HepG2 (cell line): Measurements from ENCODE around the gene TTC17. TPM values are rescaled to one million over a fixed set of nuclear protein-coding genes. Genes with fewer than 3 reads are reported as not detected.

ENCODE experiments used
- BRCA1 ChIP-seq: sonication (generic); formaldehyde crosslinking; IDR thresholded peaks from 2 replicates; pipeline ENCODE4 v1.4.0; 2020; ENCODE audit warnings: missing genetic modification reagents
- ETV6 ChIP-seq: sonication (generic); formaldehyde crosslinking; conservative IDR thresholded peaks from 2 replicates; pipeline ENCODE4 v1.4.0; 2020; ENCODE audit warnings: missing genetic modification reagents
- GZF1 ChIP-seq: sonication (generic); formaldehyde crosslinking; IDR thresholded peaks from 2 replicates; pipeline ENCODE4 v1.5.1; 2020; ENCODE audit warnings: mild to moderate bottlenecking, missing genetic modification reagents
- JARID2 ChIP-seq: sonication (generic); formaldehyde crosslinking; IDR thresholded peaks from 2 replicates; pipeline ENCODE4 v1.8.1; 2023; ENCODE audit warnings: missing genetic modification reagents, inconsistent platforms; ENCODE audit not compliant: insufficient replicate concordance
- KDM1A ChIP-seq: IDR thresholded peaks from 2 replicates; pipeline ENCODE4 v1.6.1; 2016; ENCODE audit warnings: missing compliant biosample characterization
- MAZ ChIP-seq, 2 experiments: sonication (generic) in 1 of 2; formaldehyde crosslinking in 1 of 2; IDR thresholded peaks; 2 replicates each; pipeline versions ENCODE4 v1.5.0 to v1.6.1; 2012 to 2020; ENCODE audit warnings: low read depth in 2 of 2, mild to moderate bottlenecking in 2 of 2, borderline replicate concordance in 1 of 2, improper control_type of control experiment in 1 of 2, low read length in 1 of 2, missing genetic modification reagents in 1 of 2, moderate library complexity in 1 of 2
- NCOR1 ChIP-seq: fragments of 200-600 bp; sonication (generic); IDR thresholded peaks from 2 replicates; pipeline ENCODE4 v1.7.0; 2017; ENCODE audit warnings: antibody characterized with exemption, low read length, borderline replicate concordance
- NR2C2 ChIP-seq: sonication (generic); formaldehyde crosslinking; IDR thresholded peaks from 2 replicates; pipeline ENCODE4 v1.4.0; 2020; ENCODE audit warnings: missing genetic modification reagents, mild to moderate bottlenecking, moderate library complexity, borderline replicate concordance
- SMARCC2 ChIP-seq: fragments of 450-650 bp; IDR thresholded peaks from 2 replicates; pipeline ENCODE4 v1.6.1; 2017; ENCODE audit warnings: antibody characterized with exemption, mild to moderate bottlenecking
- STAG1 ChIP-seq: sonication (generic); formaldehyde crosslinking; IDR thresholded peaks from 2 replicates; pipeline ENCODE4 v1.4.0; 2020; ENCODE audit warnings: missing genetic modification reagents
- ZNF3 ChIP-seq: IDR thresholded peaks from 2 replicates; pipeline ENCODE4 v1.7.0; 2017; ENCODE audit warnings: inconsistent platforms
- ZNF432 ChIP-seq: sonication (generic); formaldehyde crosslinking; IDR thresholded peaks from 2 replicates; pipeline ENCODE4 v1.5.0; 2020; ENCODE audit warnings: missing genetic modification reagents, mild to moderate bottlenecking, borderline replicate concordance
- ZNF562 ChIP-seq: sonication (generic); formaldehyde crosslinking; IDR thresholded peaks from 2 replicates; pipeline ENCODE4 v1.8.0; 2022; ENCODE audit warnings: missing genetic modification reagents, borderline replicate concordance
- ZNF749 ChIP-seq: sonication (generic); formaldehyde crosslinking; IDR thresholded peaks from 2 replicates; pipeline ENCODE4 v1.8.0; 2022; ENCODE audit warnings: mild to moderate bottlenecking, missing genetic modification reagents, moderate library complexity, borderline replicate concordance
- polyA plus RNA-seq, 8 experiments: library from polyadenylated mRNA; depleted of rRNA in 3 of 8; stranded (reverse) in 7 of 8; unstranded in 1 of 8; fragments of >200 nt; fragmentation: Illumina TruSeq in 4 of 8; extraction: Trizol in 4 of 8; gene quantifications; 2 replicates each; pipeline versions ENCODE4 v1.2.1 to v1.2.3, GENCODE V29; 2011 to 2016; ENCODE audit warnings: low read depth in 4 of 8, missing spikeins in 1 of 8, mixed read lengths in 1 of 8; ENCODE audit not compliant: insufficient read depth in 1 of 8
- total RNA-seq, 5 experiments: library from RNA; depleted of rRNA; stranded (reverse); fragments of >200 nt; fragmentation: Illumina TruSeq; extraction: Trizol; gene quantifications; 2 replicates each; pipeline ENCODE4 v1.2.3, GENCODE V29; 2016; ENCODE audit warnings: low read depth in 1 of 5
- TF ChIP-seq, protein P1 (sequence below): sonication (generic); formaldehyde crosslinking; IDR thresholded peaks from one replicate; pipeline ENCODE4 v1.5.1; 2020; ENCODE audit warnings: mild to moderate bottlenecking, missing genetic modification reagents; ENCODE audit errors: not compliant biosample characterization
- TF ChIP-seq, protein P2 (sequence below): sonication (generic); formaldehyde crosslinking; IDR thresholded peaks from 2 replicates; pipeline ENCODE4 v1.4.0; 2020; ENCODE audit warnings: missing genetic modification reagents

The TTC17 gene
- total and polyA plus RNA-seq, 2 of the 13 experiments (the other 11 are each of a cell fraction or from before 2014, with no cell fraction given) = 55.9 to 99.7 TPM

DNA sequence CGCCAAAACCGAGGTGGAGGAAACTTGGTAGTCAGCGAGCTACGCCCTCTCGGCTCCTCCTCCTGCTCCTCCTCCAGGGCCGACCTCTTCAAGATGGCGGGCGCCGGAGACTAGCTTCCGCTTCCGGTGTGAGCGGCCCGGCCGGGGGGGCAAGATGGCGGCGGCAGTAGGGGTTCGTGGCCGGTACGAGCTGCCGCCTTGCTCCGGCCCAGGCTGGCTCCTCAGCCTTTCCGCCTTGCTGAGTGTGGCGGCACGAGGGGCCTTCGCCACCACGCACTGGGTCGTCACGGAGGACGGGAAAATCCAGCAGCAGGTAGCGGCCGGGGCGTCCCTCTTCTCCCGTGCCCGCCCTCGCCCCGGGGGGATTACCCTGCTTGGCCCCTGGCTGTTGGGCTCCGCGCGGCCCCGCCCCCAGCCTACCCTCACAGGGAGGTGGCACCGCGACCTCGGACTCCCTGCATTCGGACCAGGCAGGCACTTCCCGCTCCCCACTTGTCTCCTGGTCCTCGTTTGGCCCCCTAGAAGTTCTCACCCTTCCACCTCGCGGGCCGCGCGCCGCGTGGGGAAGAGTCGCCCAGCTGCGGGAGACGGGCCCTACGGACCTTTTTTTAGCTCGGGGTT lies at the start of gene TTC17 (continued):
- TF ChIP-seq, protein P1, sequence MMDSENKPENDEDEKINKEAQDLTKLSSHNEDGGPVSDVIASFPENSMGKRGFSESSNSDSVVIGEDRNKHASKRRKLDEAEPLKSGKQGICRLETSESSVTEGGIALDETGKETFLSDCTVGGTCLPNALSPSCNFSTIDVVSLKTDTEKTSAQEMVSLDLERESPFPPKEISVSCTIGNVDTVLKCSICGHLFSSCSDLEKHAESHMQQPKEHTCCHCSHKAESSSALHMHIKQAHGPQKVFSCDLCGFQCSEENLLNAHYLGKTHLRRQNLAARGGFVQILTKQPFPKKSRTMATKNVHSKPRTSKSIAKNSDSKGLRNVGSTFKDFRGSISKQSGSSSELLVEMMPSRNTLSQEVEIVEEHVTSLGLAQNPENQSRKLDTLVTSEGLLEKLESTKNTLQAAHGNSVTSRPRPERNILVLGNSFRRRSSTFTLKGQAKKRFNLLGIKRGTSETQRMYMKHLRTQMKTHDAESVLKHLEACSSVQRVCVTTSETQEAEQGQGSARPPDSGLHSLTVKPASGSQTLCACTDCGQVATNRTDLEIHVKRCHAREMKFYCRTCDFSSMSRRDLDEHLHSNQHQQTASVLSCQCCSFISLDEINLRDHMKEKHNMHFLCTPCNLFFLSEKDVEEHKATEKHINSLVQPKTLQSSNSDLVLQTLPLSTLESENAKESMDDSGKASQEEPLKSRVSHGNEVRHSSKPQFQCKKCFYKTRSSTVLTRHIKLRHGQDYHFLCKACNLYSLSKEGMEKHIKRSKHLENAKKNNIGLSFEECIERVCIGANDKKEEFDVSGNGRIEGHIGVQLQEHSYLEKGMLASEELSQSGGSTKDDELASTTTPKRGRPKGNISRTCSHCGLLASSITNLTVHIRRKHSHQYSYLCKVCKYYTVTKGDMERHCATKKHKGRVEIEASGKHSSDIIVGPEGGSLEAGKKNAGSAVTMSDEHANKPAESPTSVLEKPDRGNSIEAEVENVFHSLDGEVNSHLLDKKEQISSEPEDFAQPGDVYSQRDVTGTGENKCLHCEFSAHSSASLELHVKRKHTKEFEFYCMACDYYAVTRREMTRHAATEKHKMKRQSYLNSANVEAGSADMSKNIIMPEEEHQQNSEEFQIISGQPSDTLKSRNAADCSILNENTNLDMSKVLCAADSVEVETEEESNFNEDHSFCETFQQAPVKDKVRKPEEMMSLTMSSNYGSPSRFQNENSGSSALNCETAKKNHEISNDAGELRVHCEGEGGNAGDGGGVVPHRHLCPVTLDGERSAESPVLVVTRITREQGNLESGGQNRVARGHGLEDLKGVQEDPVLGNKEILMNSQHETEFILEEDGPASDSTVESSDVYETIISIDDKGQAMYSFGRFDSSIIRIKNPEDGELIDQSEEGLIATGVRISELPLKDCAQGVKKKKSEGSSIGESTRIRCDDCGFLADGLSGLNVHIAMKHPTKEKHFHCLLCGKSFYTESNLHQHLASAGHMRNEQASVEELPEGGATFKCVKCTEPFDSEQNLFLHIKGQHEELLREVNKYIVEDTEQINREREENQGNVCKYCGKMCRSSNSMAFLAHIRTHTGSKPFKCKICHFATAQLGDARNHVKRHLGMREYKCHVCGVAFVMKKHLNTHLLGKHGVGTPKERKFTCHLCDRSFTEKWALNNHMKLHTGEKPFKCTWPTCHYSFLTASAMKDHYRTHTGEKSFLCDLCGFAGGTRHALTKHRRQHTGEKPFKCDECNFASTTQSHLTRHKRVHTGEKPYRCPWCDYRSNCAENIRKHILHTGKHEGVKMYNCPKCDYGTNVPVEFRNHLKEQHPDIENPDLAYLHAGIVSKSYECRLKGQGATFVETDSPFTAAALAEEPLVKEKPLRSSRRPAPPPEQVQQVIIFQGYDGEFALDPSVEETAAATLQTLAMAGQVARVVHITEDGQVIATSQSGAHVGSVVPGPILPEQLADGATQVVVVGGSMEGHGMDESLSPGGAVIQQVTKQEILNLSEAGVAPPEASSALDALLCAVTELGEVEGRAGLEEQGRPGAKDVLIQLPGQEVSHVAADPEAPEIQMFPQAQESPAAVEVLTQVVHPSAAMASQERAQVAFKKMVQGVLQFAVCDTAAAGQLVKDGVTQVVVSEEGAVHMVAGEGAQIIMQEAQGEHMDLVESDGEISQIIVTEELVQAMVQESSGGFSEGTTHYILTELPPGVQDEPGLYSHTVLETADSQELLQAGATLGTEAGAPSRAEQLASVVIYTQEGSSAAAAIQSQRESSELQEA (CRISPR knock-in tag) = no peak
- TF ChIP-seq ETV6 (no peak), SMARCC2 (no peak), KDM1A (CRISPR knock-in tag) (no peak), STAG1 (CRISPR knock-in tag) (no peak), MAZ (IDR thresholded peaks at IDR 0.05; ENCODE audit: borderline replicate concordance, low read depth, low read length) (peak; percentile 84; the same call in 1 of the 2 replicates), MAZ (CRISPR knock-in tag; IDR thresholded peaks at IDR 0.05; ENCODE audit: low read depth) (peak; percentile 95), ZNF3 (no peak), NR2C2 (peak; percentile 99), JARID2 (CRISPR knock-in tag) (no peak), NCOR1 (peak; percentile 18; the same call in 1 of the 2 replicates), GZF1 (no peak), ZNF749 (CRISPR knock-in tag) (peak; percentile 79; the same call in 1 of the 2 replicates), ZNF562 (CRISPR knock-in tag) (no peak), ZNF432 (no peak), BRCA1 (CRISPR knock-in tag) (peak; percentile 73; the same call in 1 of the 2 replicates)
- TF ChIP-seq, protein P2, sequence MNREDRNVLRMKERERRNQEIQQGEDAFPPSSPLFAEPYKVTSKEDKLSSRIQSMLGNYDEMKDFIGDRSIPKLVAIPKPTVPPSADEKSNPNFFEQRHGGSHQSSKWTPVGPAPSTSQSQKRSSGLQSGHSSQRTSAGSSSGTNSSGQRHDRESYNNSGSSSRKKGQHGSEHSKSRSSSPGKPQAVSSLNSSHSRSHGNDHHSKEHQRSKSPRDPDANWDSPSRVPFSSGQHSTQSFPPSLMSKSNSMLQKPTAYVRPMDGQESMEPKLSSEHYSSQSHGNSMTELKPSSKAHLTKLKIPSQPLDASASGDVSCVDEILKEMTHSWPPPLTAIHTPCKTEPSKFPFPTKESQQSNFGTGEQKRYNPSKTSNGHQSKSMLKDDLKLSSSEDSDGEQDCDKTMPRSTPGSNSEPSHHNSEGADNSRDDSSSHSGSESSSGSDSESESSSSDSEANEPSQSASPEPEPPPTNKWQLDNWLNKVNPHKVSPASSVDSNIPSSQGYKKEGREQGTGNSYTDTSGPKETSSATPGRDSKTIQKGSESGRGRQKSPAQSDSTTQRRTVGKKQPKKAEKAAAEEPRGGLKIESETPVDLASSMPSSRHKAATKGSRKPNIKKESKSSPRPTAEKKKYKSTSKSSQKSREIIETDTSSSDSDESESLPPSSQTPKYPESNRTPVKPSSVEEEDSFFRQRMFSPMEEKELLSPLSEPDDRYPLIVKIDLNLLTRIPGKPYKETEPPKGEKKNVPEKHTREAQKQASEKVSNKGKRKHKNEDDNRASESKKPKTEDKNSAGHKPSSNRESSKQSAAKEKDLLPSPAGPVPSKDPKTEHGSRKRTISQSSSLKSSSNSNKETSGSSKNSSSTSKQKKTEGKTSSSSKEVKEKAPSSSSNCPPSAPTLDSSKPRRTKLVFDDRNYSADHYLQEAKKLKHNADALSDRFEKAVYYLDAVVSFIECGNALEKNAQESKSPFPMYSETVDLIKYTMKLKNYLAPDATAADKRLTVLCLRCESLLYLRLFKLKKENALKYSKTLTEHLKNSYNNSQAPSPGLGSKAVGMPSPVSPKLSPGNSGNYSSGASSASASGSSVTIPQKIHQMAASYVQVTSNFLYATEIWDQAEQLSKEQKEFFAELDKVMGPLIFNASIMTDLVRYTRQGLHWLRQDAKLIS = no peak
